Activated T-helper 1 cell treated with anti-CD3 and anti-CD28 coated beads, Interleukin-12 subunit alpha, Interleukin-12 subunit beta, Interleukin-2, Interleukin-4 antibody, amounts not matched to agents 30 ng/mL and 10 ng/mL and 1 ng/mL, durations not matched to agents 14 hours and 24 hours and 36 hours (primary cell): ENCODE measurements around the gene CISD3. TPM values are rescaled to one million over a fixed set of nuclear protein-coding genes. Genes with fewer than 3 reads are reported as not detected.

Experiments used
- DNase-seq: peaks from one replicate; pipeline ENCODE4 v3.0.0; 2021; ENCODE audit warnings: low spot score
- H3K27ac Mint-ChIP-seq: one replicate; pipeline ENCODE4 v1.8.0; 2021; ENCODE audit warnings: mild to moderate bottlenecking, mixed read lengths
- H3K27me3 Mint-ChIP-seq: one replicate; pipeline ENCODE4 v1.8.0; 2022; ENCODE audit warnings: mild to moderate bottlenecking, moderate library complexity, mixed read lengths; ENCODE audit not compliant: insufficient read depth
- H3K36me3 Mint-ChIP-seq: one replicate; pipeline ENCODE4 v1.8.0; 2021; ENCODE audit warnings: low read depth, mixed read lengths
- H3K4me1 Mint-ChIP-seq: one replicate; pipeline ENCODE4 v1.8.0; 2021; ENCODE audit warnings: low read depth, mixed read lengths
- H3K4me3 Mint-ChIP-seq: one replicate; pipeline ENCODE4 v1.8.0; 2021; ENCODE audit warnings: mild to moderate bottlenecking, moderate library complexity, mixed read lengths
- H3K9me3 Mint-ChIP-seq: one replicate; pipeline ENCODE4 v1.8.0; 2021; ENCODE audit warnings: mixed read lengths
- intact Hi-C: fragments of 100-400 bp; cut with micrococcal nuclease; formaldehyde crosslinking; loops from one replicate; pipeline ENCODE4 v1.15.1; 2024
- total RNA-seq: library from RNA; stranded (reverse); gene quantifications from 2 replicates; pipeline ENCODE4 v1.2.3, GENCODE V29; 2022

CISD3 gene
- total RNA-seq, 1 donor from 2014 or later, result 39.2 TPM

- intact Hi-C loops, result no loop called here
- Mint-ChIP-seq H3K36me3 (peaks cover 62% of the 10 kb centered on the region), H3K9me3 (no peaks in the 10 kb centered on the region), H3K4me3 (no peak overlapping the region), H3K27me3 (no peaks in the 10 kb centered on the region), H3K27ac (peak overlapping the region; percentile 73), H3K4me1 (peaks cover 71% of the 10 kb centered on the region)
- no peak for DNase-seq
Measured at GRCh38 chr17:38710604-38710962, 19.6 kb upstream of the CISD3 start.

- intact Hi-C loops, result no loop called here
- no peaks in the 10 kb centered on the region for H3K9me3 Mint-ChIP-seq
- no peak for DNase-seq
- no peaks in the 10 kb centered on the region for H3K27me3 Mint-ChIP-seq
- peaks cover 75% of the 10 kb centered on the region for H3K4me1 Mint-ChIP-seq
- peaks cover 64% of the 10 kb centered on the region for H3K36me3 Mint-ChIP-seq
- no peak overlapping the region for H3K4me3 Mint-ChIP-seq
- H3K27ac Mint-ChIP-seq, result peak overlapping the region; percentile 73
Measured at GRCh38 chr17:38710985-38711384, 19.2 kb upstream of the CISD3 start.

- H3K4me3 Mint-ChIP-seq, result no peak overlapping the region
- peaks cover 69% of the 10 kb centered on the region for H3K4me1 Mint-ChIP-seq
Measured at GRCh38 chr17:38711792-38712571, 18.2 kb upstream of the CISD3 start.

GRCh38 chr17:38712593-38712992 is 17.5 kb upstream of the CISD3 start:
- Mint-ChIP-seq H3K27ac (no peak overlapping the region), H3K4me1 (peaks cover 62% of the 10 kb centered on the region), H3K9me3 (no peaks in the 10 kb centered on the region), H3K4me3 (no peak overlapping the region), H3K27me3 (no peaks in the 10 kb centered on the region), H3K36me3 (peaks cover 55% of the 10 kb centered on the region)
- intact Hi-C loops, result no loop called here
- no peak for DNase-seq

More at GRCh38 chr17:38711792-38712571, 18.2 kb upstream of the CISD3 start:
- intact Hi-C loops, result no loop called here
- DNase-seq, result no peak
- peak overlapping the region; percentile 40 for H3K27ac Mint-ChIP-seq
- no peaks in the 10 kb centered on the region for H3K9me3 Mint-ChIP-seq
- peaks cover 60% of the 10 kb centered on the region for H3K36me3 Mint-ChIP-seq
- H3K27me3 Mint-ChIP-seq, result no peaks in the 10 kb centered on the region

- Mint-ChIP-seq H3K27me3 (no peaks in the 10 kb centered on the region), H3K9me3 (no peaks in the 10 kb centered on the region), H3K27ac (peak overlapping the region; percentile 29), H3K36me3 (peaks cover 54% of the 10 kb centered on the region), H3K4me1 (peaks cover 55% of the 10 kb centered on the region), H3K4me3 (no peak overlapping the region)
- no peak for DNase-seq
- intact Hi-C loops, result no loop called here
Measured at GRCh38 chr17:38713456-38714075, 16.6 kb upstream of the CISD3 start.

- Mint-ChIP-seq H3K4me3 (peak overlapping the region; percentile 34), H3K27me3 (no peaks in the 10 kb centered on the region), H3K36me3 (peaks cover 48% of the 10 kb centered on the region), H3K4me1 (peaks cover 46% of the 10 kb centered on the region), H3K27ac (peak overlapping the region; percentile 88), H3K9me3 (no peaks in the 10 kb centered on the region)
- intact Hi-C loops, result loop anchor here (1.0 kb wide), 1 partner anchor 9 kb away; no protein-coding TSS in a partner anchor
- no peak for DNase-seq
Measured at GRCh38 chr17:38715216-38715943, 14.8 kb upstream of the CISD3 start.

GRCh38 chr17:38716368-38717005 is 13.7 kb upstream of the CISD3 start:
- no peaks in the 10 kb centered on the region for H3K27me3 Mint-ChIP-seq
- H3K36me3 Mint-ChIP-seq, result peaks cover 51% of the 10 kb centered on the region
- DNase-seq, result no peak
- peaks cover 35% of the 10 kb centered on the region for H3K4me1 Mint-ChIP-seq
- no peaks in the 10 kb centered on the region for H3K9me3 Mint-ChIP-seq
- H3K4me3 Mint-ChIP-seq, result no peak overlapping the region
- peak overlapping the region; percentile 79 for H3K27ac Mint-ChIP-seq
- intact Hi-C loops, result no loop called here

GRCh38 chr17:38717139-38717745 is 12.9 kb upstream of the CISD3 start:
- peaks cover 32% of the 10 kb centered on the region for H3K4me1 Mint-ChIP-seq
- H3K27me3 Mint-ChIP-seq, result no peaks in the 10 kb centered on the region
- H3K27ac Mint-ChIP-seq, result peak overlapping the region; percentile 79
- no peak overlapping the region for H3K4me3 Mint-ChIP-seq
- no peak for DNase-seq
- peaks cover 48% of the 10 kb centered on the region for H3K36me3 Mint-ChIP-seq
- no peaks in the 10 kb centered on the region for H3K9me3 Mint-ChIP-seq
- intact Hi-C loops, result no loop called here

GRCh38 chr17:38719289-38719942 is 10.7 kb upstream of the CISD3 start:
- Mint-ChIP-seq H3K4me1 (peaks cover 23% of the 10 kb centered on the region), H3K36me3 (peaks cover 42% of the 10 kb centered on the region), H3K27ac (no peak overlapping the region), H3K27me3 (no peaks in the 10 kb centered on the region), H3K9me3 (no peaks in the 10 kb centered on the region), H3K4me3 (no peak overlapping the region)
- intact Hi-C loops, result no loop called here
- no peak for DNase-seq

GRCh38 chr17:38719943-38720641 is 10.0 kb upstream of the CISD3 start:
- DNase-seq, result no peak
- Mint-ChIP-seq H3K4me1 (peaks cover 18% of the 10 kb centered on the region), H3K27me3 (no peaks in the 10 kb centered on the region), H3K27ac (no peak overlapping the region), H3K36me3 (peaks cover 43% of the 10 kb centered on the region), H3K4me3 (no peak overlapping the region), H3K9me3 (no peaks in the 10 kb centered on the region)
- intact Hi-C loops, result no loop called here

GRCh38 chr17:38720941-38721340 is 9.2 kb upstream of the CISD3 start:
- H3K9me3 Mint-ChIP-seq, result no peaks in the 10 kb centered on the region
- H3K36me3 Mint-ChIP-seq, result peaks cover 35% of the 10 kb centered on the region
- peaks cover 10% of the 10 kb centered on the region for H3K4me1 Mint-ChIP-seq
- H3K27me3 Mint-ChIP-seq, result no peaks in the 10 kb centered on the region
- H3K27ac Mint-ChIP-seq, result no peak overlapping the region
- intact Hi-C loops, result no loop called here
- H3K4me3 Mint-ChIP-seq, result no peak overlapping the region
- DNase-seq, result no peak

GRCh38 chr17:38721802-38722201 is 8.3 kb upstream of the CISD3 start:
- no peak overlapping the region for H3K4me3 Mint-ChIP-seq
- intact Hi-C loops, result no loop called here
- H3K9me3 Mint-ChIP-seq, result no peaks in the 10 kb centered on the region
- H3K27me3 Mint-ChIP-seq, result no peaks in the 10 kb centered on the region
- H3K36me3 Mint-ChIP-seq, result peaks cover 33% of the 10 kb centered on the region
- DNase-seq, result no peak
- peaks cover 15% of the 10 kb centered on the region for H3K4me1 Mint-ChIP-seq
- no peak overlapping the region for H3K27ac Mint-ChIP-seq
